ENCODE results near the gene LIAS.
"Not testable (repeated sequence)": the region's sequence is repeated elsewhere in the genome, so short reads cannot be mapped to it uniquely, and the experiment has no call there.

LIAS gene

DNA sequence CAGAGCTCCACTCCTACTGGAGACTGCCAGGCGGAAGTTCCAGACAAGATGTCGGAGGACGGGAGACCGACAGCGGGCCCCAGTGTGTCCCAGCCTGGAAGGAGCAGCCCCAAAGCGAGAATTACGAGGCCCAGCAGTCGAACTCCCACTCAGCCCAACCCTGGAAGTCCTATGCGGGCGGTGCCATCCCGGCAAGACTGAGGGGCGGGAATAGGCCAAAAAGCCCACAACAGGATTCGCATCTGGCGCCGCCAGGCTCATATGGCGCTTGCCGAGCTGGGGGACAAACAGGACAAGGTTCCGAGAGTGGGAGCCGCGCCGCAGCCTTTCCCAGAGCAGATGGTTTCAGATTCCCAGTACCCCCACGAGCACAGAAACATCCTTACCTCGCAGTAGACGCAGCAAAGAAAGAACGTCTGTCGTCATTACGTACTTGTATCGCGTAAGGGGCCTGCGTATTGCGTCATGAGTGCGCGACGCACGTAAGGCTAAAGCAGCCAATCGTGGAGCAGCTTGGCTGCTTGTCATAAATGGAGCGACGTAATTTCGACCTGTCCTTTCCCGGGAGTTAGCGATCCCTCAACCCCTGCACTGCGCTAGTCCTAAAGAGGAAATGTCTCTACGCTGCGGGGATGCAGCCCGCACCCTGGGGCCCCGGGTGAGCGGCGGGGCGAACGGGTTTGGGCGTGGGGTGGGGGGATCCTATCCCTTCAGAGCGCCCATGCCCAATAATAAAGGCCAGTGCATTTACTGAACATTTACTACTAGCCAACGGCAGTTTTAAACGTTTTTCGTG, at the start of gene LIAS, which contains the start of gene RPL9:
Gene LIAS, plus strand, starts transcription at position 552 of the 796 bp plus-strand sequence. Its CDS starts 62 bp downstream, at position 614.
Gene RPL9, minus strand, starts transcription at position 418 of the 796 bp plus-strand sequence. CDS start 483 bp downstream, outside the sequence.
- DNase-seq (ENCODE audit: low read depth in 3 of 3, low spot score in 1 of 3): peak; percentile 84 to 86 (median 86)

GRCh38 chr4:39410415-39410814, 48.4 kb upstream of the LIAS start:
- DNase-seq (ENCODE audit: low read depth in 3 of 3, low spot score in 1 of 3): no peak

DNA sequence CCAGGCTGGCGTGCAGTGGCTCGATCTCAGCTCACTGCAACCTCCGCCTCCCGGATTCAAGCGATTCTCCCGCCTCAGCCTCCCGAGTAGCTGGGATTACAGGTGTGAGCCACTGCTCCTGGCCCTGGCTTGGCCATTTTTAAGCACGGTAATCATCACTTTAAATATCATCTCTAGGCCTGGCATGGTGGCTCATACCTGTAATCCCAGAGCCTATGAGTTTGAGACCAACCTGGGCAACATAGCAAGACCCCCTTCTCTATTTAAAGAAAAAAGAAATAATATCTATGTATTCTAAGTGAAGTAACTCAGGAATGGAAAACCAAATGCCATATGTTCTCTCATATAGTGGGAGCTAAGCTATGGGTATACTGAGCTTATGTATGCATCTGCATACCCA, 47.3 kb upstream of the LIAS start:
- not testable (repeated sequence) for DNase-seq (ENCODE audit: low read depth in 3 of 3, low spot score in 1 of 3)

- DNase-seq (ENCODE audit: low read depth in 3 of 3, low spot score in 1 of 3): no peak
Observed at GRCh38 chr4:39415678-39416283, 43.1 kb upstream of the LIAS start.

DNA sequence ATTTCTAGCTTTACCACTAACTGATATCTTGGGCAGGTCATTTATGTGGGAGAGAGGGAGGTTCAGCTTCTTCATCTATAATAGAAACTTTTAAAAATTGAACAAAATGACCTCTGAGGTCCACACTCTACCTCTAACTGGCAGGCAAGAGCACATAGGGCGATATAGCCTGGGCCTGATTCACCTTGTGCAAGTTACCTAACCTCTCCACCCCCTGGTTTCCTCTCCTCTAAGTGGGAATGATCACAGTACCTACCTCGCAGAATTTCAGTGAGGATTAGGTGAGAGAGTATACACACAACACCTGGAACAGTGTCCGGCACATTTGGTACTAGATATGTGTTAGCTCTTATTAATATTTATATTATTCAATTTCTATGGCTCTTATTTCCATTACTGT, 36.6 kb upstream of the LIAS start:
- no peak for DNase-seq (ENCODE audit: low read depth in 3 of 3, low spot score in 1 of 3)

DNA sequence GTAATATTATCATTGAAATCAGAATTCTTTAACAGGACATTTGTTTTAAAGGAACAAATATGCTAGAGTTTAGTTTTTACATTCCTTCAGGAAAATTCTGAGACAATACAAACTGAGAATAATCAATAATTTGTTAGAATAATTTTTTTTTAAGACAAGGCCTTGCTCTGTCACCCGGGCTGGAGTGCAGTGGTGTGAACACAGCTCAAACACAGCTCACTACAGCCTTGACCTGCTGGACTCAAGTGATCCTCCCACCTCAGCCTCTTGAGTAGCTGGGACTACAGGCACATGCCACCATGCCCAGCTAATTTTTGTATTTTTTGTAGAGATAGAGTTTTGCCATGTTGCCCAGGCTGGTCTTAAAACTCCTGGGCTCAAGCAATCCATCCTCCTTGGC, 33.6 kb upstream of the LIAS start:
- DNase-seq (ENCODE audit: low read depth in 3 of 3, low spot score in 1 of 3): not testable (repeated sequence)

GRCh38 chr4:39426728-39427127, 32.1 kb upstream of the LIAS start:
- no peak for DNase-seq (ENCODE audit: low read depth in 3 of 3, low spot score in 1 of 3)

GRCh38 chr4:39427520-39428114, 31.2 kb upstream of the LIAS start:
- no peak for DNase-seq (ENCODE audit: low read depth in 3 of 3, low spot score in 1 of 3)

DNA sequence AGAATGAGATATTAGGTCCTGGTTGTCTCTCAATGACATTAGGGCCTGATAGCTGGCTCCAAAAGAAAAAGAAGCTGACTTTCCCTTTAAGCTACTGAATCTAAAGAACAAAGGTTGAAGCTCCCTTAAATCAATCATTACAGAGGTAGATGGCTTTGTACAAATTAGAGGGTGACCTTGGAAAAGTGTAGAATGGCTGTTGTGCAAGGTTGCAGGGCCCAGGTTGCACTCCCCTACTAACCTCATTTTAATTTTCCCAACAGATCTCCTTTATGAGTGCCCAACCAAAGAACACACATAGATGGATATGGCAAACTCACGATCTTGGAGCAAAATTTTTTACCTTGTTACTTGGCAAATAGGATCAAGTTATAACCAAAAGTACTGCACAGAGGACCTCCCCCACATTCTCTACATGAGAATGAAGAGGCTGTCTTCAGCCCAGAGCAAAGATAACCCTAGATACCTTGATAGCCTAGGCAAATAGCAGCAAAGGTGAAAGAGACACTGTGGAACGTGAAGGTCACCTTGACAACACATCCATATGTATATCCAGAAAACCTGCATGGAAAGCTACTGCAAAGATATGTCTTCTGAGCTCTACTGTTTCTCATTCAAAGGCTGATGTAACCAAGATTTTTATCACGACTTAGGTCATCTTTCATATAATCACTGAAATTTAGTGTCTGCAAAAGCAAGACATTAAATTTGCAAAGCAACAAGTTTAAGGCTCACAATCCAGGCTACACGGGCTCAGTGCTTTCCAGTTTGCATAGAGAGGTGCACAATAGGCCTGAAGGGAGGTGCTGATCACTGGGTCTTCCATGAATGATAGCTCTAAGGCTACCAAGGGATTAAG, 29.2 kb upstream of the LIAS start:
- no peak for DNase-seq (ENCODE audit: low read depth in 3 of 3, low spot score in 1 of 3)

DNA sequence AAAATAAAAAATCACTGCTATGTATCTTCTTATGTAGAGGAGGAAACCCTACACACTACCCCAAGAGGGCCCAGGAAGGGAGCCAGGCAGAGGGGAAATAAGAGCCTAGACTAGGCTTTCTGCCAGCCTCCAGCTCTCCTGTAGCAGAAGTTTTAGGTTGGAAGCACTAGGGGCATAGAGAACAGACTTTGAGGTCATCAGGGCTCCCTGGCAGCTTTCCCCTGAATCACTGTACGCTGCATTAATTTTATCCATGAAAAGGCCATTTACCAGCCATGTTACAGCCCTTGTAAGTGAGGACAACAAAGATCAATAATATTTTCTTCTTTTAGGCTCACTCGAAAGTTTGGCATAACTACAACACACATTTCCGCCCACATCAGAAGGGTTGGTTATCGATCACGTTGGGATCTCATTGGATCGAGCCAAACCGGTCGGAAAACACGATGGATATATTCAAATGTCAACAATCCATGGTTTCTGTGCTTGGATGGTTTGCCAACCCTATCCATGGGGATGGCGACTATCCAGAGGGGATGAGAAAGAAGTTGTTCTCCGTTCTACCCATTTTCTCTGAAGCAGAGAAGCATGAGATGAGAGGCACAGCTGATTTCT, 24.9 kb upstream of the LIAS start:
- no peak for DNase-seq (ENCODE audit: low read depth in 3 of 3, low spot score in 1 of 3)

- DNase-seq (ENCODE audit: low read depth in 3 of 3, low spot score in 1 of 3): no peak
Observed at GRCh38 chr4:39435659-39436563, 22.9 kb upstream of the LIAS start.

DNA sequence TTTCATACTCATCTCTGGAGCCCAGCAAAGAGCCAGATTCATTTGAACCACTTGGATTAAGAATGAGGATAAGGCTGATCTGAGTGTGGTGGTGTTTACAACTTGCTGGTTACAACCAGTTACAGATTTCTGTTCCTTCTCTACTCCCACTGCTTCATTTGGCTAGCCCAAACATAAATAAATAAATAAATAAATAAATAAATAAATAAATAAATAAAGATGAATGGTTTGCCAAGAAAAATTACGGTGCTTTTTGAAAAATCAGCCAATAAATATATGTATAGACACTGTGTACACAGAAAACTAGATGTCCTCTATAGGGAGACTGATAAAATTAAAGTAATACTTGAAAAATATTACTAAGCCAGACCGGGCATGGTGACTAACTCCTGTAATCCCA, 17.3 kb upstream of the LIAS start:
- no peak for DNase-seq (ENCODE audit: low read depth in 3 of 3, low spot score in 1 of 3)

DNA sequence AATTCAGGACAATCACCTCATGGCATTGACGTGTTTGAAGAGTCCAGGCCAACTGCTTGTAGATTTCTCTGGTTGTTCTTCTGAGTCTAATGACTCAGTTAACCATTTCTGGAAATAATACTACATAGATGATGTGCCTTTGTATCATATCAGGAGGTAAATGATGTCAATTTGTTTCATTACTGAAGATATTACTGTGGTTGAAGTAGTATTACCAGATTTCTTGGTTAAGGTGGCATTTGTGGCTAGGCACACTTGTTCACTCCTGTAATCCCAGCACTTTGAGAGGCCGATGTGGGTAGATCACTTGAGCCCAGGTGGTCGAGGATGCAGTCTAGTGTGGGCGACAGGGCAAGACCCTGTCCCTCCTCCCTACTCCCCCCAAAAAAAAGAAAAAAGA, 15.9 kb upstream of the LIAS start:
- DNase-seq (ENCODE audit: low read depth in 3 of 3, low spot score in 1 of 3): no peak

- DNase-seq (ENCODE audit: low read depth in 3 of 3, low spot score in 1 of 3): no peak
Observed at GRCh38 chr4:39446483-39446841, 12.4 kb upstream of the LIAS start.

DNA sequence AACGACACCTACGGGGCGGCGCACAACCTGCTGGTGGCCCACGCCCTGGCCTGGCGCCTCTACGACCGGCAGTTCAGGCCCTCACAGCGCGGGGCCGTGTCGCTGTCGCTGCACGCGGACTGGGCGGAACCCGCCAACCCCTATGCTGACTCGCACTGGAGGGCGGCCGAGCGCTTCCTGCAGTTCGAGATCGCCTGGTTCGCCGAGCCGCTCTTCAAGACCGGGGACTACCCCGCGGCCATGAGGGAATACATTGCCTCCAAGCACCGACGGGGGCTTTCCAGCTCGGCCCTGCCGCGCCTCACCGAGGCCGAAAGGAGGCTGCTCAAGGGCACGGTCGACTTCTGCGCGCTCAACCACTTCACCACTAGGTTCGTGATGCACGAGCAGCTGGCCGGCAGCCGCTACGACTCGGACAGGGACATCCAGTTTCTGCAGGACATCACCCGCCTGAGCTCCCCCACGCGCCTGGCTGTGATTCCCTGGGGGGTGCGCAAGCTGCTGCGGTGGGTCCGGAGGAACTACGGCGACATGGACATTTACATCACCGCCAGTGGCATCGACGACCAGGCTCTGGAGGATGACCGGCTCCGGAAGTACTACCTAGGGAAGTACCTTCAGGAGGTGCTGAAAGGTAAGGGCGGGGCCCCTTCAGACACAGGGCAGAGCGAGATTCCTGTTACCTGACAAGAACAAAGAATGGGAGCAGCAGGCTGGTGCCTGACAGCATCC, 11.8 kb upstream of the LIAS start:
- peak in 1 of 3 donors; percentile 20 for DNase-seq (ENCODE audit: low read depth in 3 of 3, low spot score in 1 of 3)

DNA sequence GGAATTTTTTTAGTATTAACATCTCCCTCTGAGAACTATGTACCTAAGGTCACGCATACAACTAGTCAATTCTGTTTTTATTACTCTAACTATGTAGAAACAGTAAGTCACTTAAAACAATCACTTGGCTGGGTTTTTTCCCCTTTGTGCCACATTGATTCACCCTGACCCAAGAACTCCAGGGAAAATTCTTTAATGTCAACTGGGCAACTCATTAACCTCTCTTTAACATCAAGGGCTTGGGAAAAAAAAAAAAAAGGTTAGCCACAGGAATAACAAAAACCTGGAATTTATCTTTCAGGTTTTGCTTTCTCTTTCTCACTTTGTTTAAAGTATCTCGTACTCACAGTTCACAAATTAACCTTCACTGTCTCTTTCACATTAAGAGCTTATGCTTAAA, 8.2 kb upstream of the LIAS start:
- DNase-seq (ENCODE audit: low read depth in 3 of 3, low spot score in 1 of 3): no peak

DNA sequence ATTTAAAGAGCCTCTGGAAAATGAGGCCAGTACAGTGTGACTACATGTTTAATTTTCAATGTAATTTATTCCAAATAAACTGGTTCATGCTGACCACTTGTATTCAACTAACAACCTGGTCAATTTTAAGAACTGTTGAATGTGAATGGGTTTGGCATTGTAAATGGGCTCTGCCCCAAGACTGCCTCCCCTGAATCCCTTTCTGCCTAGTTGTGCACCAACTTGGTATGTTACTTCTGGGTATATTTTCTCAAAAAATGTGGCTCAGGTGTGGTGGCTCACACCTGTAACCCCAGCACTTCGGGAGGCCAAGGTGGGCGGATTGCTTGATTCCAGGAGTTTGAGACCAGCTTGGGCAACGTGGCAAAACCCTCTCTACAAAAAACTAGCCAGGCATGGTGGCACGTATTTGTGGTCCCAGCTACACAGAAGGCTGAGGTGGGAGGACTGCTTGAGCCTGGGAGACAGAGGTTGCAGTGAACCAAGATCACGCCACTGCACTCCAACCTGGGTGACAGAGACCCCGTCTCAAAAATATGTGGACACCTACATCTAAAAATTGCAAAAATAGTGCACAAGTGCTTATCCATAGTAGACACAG, 7.3 kb upstream of the LIAS start:
- DNase-seq (ENCODE audit: low read depth in 3 of 3, low spot score in 1 of 3): no peak

- DNase-seq (ENCODE audit: low read depth in 3 of 3, low spot score in 1 of 3): no peak
Observed at GRCh38 chr4:39452153-39452859, 6.5 kb upstream of the LIAS start.

Measured in stimulated activated CD4-positive, alpha-beta T cell treated with anti-CD3 and anti-CD28 coated beads, TNF-alpha, amount 100 ng/mL, for 1 hour (primary cell).